ENCODE data around the gene CD247.

The CD247 gene

GRCh38 chr1:167416506-167416905 is 101.8 kb downstream of the CD247 start:
- TF ChIP-seq, protein P1, sequence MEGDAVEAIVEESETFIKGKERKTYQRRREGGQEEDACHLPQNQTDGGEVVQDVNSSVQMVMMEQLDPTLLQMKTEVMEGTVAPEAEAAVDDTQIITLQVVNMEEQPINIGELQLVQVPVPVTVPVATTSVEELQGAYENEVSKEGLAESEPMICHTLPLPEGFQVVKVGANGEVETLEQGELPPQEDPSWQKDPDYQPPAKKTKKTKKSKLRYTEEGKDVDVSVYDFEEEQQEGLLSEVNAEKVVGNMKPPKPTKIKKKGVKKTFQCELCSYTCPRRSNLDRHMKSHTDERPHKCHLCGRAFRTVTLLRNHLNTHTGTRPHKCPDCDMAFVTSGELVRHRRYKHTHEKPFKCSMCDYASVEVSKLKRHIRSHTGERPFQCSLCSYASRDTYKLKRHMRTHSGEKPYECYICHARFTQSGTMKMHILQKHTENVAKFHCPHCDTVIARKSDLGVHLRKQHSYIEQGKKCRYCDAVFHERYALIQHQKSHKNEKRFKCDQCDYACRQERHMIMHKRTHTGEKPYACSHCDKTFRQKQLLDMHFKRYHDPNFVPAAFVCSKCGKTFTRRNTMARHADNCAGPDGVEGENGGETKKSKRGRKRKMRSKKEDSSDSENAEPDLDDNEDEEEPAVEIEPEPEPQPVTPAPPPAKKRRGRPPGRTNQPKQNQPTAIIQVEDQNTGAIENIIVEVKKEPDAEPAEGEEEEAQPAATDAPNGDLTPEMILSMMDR (IDR thresholded peaks at IDR 0.05; ENCODE audit: borderline replicate concordance, insufficient read depth, low read depth, low read length), result no peak

GRCh38 chr1:167413328-167413727 is 105.0 kb downstream of the CD247 start:
- TF ChIP-seq, protein P1 (IDR thresholded peaks at IDR 0.05; ENCODE audit: borderline replicate concordance, insufficient read depth, low read depth, low read length), result no peak
- H3K4me3 ChIP-seq (ENCODE audit: low read depth, low read length), result no peak overlapping the region

More at GRCh38 chr1:167416506-167416905, 101.8 kb downstream of the CD247 start:
- no peak overlapping the region for H3K4me3 ChIP-seq (ENCODE audit: low read depth, low read length)

- no peak overlapping the region for H3K4me3 ChIP-seq (ENCODE audit: low read depth, low read length)
- TF ChIP-seq, protein P1 (IDR thresholded peaks at IDR 0.05; ENCODE audit: borderline replicate concordance, insufficient read depth, low read depth, low read length), result no peak
Observed at GRCh38 chr1:167412920-167413319, 105.4 kb downstream of the CD247 start.

- H3K4me3 ChIP-seq (ENCODE audit: low read depth, low read length), result no peak overlapping the region
- TF ChIP-seq, protein P1 (IDR thresholded peaks at IDR 0.05; ENCODE audit: borderline replicate concordance, insufficient read depth, low read depth, low read length), result no peak
Observed at GRCh38 chr1:167412072-167412471, 106.3 kb downstream of the CD247 start.

- no peak overlapping the region for H3K4me3 ChIP-seq (ENCODE audit: low read depth, low read length)
- TF ChIP-seq, protein P1 (IDR thresholded peaks at IDR 0.05; ENCODE audit: borderline replicate concordance, insufficient read depth, low read depth, low read length), result peak; percentile 17; the same call in 1 of the 2 replicates
Observed at GRCh38 chr1:167409183-167409582, 109.1 kb downstream of the CD247 start.

DNA sequence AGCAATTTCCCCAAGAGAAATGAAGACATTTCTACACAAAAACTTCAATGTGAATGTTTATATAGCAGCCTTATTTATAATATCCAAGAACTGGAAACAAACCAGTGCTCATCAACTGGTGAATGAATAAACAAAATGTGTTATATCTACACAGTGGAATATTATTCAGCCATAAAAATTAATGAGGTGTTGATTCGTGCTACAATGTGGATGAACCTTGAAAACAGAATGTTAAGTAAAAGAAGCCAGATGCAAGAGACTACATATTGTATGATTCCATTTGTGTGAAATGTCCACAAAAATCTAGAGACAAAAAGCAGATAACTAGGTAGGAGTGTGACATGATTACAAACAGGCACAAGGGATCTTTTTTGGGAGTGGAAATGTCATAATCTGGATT is 110.0 kb downstream of the CD247 start:
- TF ChIP-seq, protein P1 (IDR thresholded peaks at IDR 0.05; ENCODE audit: borderline replicate concordance, insufficient read depth, low read depth, low read length), result no peak
- no peak overlapping the region for H3K4me3 ChIP-seq (ENCODE audit: low read depth, low read length)

DNA sequence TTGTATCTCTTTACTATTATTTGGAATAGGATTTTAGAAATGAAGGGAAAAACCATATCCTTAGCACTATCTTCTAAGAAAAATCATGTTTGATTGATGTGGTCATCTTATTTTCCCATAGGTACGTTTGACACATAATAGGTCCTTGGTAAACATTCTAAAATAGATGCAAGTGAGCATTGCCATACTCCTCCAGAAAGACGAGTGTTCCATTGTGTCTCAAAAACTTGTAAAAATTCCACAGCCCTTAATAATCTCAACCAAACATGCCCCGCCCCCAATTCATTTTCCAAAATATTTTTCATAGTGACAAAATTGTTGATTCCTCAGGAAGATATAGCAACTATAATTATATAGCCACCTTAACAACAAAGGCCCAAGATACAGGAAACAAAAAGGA is 113.4 kb downstream of the CD247 start:
- no peak overlapping the region for H3K4me3 ChIP-seq (ENCODE audit: low read depth, low read length)
- TF ChIP-seq, protein P1 (IDR thresholded peaks at IDR 0.05; ENCODE audit: borderline replicate concordance, insufficient read depth, low read depth, low read length), result no peak

All from GM12875 (cell line).